MM.1S (cell line): ENCODE data around the gene IL4.

ENCODE experiments used
- EZH2 ChIP-seq: fragments of 300-600 bp; sonication (generic); optimal IDR thresholded peaks from 2 replicates; pipeline ENCODE3; 2017; ENCODE audit warnings: low read depth, mild to moderate bottlenecking, antibody characterized with exemption, low read length, mixed read lengths
- TF ChIP-seq, protein P1 (sequence below): fragments of 300-600 bp; sonication (generic); IDR thresholded peaks from 2 replicates; pipeline ENCODE4 v1.5.1; 2016; ENCODE audit warnings: antibody characterized with exemption, low read length, mixed read lengths

DNA sequence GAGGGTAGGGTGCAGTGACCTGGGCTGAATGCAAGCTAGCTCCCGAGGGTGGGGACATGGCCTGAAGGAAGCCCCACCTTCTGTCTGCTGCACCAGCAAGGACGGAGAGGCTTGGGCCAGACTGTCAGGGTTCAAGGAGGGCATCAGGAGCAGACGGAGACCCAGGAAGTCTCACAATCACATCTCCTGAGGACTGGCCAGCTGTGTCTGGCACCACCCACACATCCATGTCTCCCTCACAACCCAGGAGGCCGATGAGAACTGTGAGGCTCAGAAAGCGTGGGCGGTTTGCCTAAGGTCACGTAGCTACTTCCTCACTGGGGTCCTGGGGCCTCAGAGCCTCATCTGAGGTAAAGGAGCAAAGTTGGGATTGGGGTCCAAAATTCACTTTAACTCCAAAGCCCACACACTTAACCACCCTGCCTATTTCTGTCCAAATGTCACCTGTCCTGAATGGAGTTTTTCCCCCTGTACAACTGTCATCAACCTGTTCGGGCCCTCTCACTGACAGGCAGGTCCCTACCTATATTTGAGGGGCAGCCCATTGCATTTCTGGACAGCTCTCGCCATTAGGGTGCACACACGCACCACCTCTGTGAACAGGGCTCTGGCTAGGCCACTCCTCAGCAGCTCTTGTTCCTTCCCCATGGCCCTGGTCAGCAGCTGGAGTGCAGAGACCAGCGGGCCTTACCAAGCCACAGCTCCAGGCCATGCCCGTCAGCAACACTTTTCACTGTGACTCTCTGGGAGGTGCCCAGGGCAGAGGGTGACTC is 12.4 kb upstream of the IL4 start:
- TF ChIP-seq EZH2: no peak
- TF ChIP-seq, protein P1, sequence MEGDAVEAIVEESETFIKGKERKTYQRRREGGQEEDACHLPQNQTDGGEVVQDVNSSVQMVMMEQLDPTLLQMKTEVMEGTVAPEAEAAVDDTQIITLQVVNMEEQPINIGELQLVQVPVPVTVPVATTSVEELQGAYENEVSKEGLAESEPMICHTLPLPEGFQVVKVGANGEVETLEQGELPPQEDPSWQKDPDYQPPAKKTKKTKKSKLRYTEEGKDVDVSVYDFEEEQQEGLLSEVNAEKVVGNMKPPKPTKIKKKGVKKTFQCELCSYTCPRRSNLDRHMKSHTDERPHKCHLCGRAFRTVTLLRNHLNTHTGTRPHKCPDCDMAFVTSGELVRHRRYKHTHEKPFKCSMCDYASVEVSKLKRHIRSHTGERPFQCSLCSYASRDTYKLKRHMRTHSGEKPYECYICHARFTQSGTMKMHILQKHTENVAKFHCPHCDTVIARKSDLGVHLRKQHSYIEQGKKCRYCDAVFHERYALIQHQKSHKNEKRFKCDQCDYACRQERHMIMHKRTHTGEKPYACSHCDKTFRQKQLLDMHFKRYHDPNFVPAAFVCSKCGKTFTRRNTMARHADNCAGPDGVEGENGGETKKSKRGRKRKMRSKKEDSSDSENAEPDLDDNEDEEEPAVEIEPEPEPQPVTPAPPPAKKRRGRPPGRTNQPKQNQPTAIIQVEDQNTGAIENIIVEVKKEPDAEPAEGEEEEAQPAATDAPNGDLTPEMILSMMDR: no peak
